SK-N-MC (cell line): ENCODE data around the gene MICU1.

ENCODE experiments used
- DNase-seq: peaks from one replicate; pipeline ENCODE4 v3.0.0-alpha.2; 2011; ENCODE audit warnings: low read depth, low spot score
- H3K27ac ChIP-seq: fragments of 200-600 bp; sonication (generic); 2 replicates; pipeline ENCODE4 v1.5.1; 2016; ENCODE audit warnings: mixed run types
- H3K36me3 ChIP-seq: fragments of 200-600 bp; sonication (generic); 2 replicates; pipeline ENCODE4 v1.6.1; 2017; ENCODE audit warnings: antibody characterized with exemption, low read length, mixed read lengths; ENCODE audit not compliant: insufficient read depth
- H3K4me3 ChIP-seq: fragments of 200-600 bp; sonication (generic); 2 replicates; pipeline ENCODE4 v1.5.1; 2016
- H3K9ac ChIP-seq: fragments of 200-600 bp; sonication (generic); 2 replicates; pipeline ENCODE4 v1.8.0; 2017; ENCODE audit warnings: mixed run types, mixed read lengths; ENCODE audit not compliant: insufficient read length
- H3K9me3 ChIP-seq: fragments of 200-600 bp; sonication (generic); 2 replicates; pipeline ENCODE4 v1.6.1; 2017; ENCODE audit warnings: low read depth, mild to moderate bottlenecking, antibody characterized with exemption, low read length, moderate library complexity, mixed read lengths
- EZH2 ChIP-seq: fragments of 200-600 bp; sonication (generic); IDR thresholded peaks from one replicate; pipeline ENCODE4 v1.6.1; 2017; ENCODE audit warnings: antibody characterized with exemption
- FOXP2 ChIP-seq: optimal IDR thresholded peaks from 2 replicates; pipeline ENCODE3; 2011; ENCODE audit warnings: mild to moderate bottlenecking, moderate library complexity; ENCODE audit not compliant: insufficient read depth; ENCODE audit errors: extremely low read length, control extremely low read depth
- POLR2AphosphoS5 ChIP-seq: IDR thresholded peaks from 2 replicates; pipeline ENCODE4 v1.6.1; 2012; ENCODE audit warnings: mild to moderate bottlenecking, low read depth, low read length, borderline replicate concordance

MICU1 gene

GRCh38 chr10:72334825-72335393 is 291.0 kb downstream of the MICU1 start:
- H3K4me3 ChIP-seq = no peak overlapping the region
- H3K9ac ChIP-seq = no peak overlapping the region
- H3K9me3 ChIP-seq = no peaks in the 10 kb centered on the region
- TF ChIP-seq POLR2AphosphoS5 (no peak), FOXP2 (no peak), EZH2 (no peak)
- H3K27ac ChIP-seq = no peak overlapping the region
- no peak for DNase-seq
- peaks cover 4% of the 10 kb centered on the region; the same call in 1 of the 2 replicates for H3K36me3 ChIP-seq

GRCh38 chr10:72334196-72334824 is 291.6 kb downstream of the MICU1 start:
- Histone ChIP-seq H3K4me3 (no peak overlapping the region), H3K36me3 (peaks cover 4% of the 10 kb centered on the region; the same call in 1 of the 2 replicates)
- DNase-seq = no peak

GRCh38 chr10:72333112-72334015 is 292.5 kb downstream of the MICU1 start:
- Histone ChIP-seq H3K4me3 (no peak overlapping the region), H3K9ac (no peak overlapping the region), H3K36me3 (peaks cover 4% of the 10 kb centered on the region; the same call in 1 of the 2 replicates), H3K27ac (peak overlapping the region; percentile 31; the same call in 1 of the 2 replicates), H3K9me3 (no peaks in the 10 kb centered on the region)
- TF ChIP-seq FOXP2 (no peak), EZH2 (no peak), POLR2AphosphoS5 (no peak)
- no peak for DNase-seq

More at GRCh38 chr10:72334196-72334824, 291.6 kb downstream of the MICU1 start:
- no peak for TF ChIP-seq POLR2AphosphoS5
- TF ChIP-seq FOXP2 = no peak
- TF ChIP-seq EZH2 = no peak
- H3K9ac ChIP-seq = no peak overlapping the region
- no peak overlapping the region for H3K27ac ChIP-seq
- H3K9me3 ChIP-seq = no peaks in the 10 kb centered on the region

- DNase-seq = no peak
- Histone ChIP-seq H3K4me3 (no peak overlapping the region), H3K9me3 (no peaks in the 10 kb centered on the region), H3K9ac (no peak overlapping the region), H3K36me3 (peaks cover 1% of the 10 kb centered on the region; the same call in 1 of the 2 replicates), H3K27ac (peak overlapping the region; percentile 31; the same call in 1 of the 2 replicates)
- TF ChIP-seq EZH2 (no peak), POLR2AphosphoS5 (no peak), FOXP2 (no peak)
Measured at GRCh38 chr10:72332423-72333111, 293.3 kb downstream of the MICU1 start.

- Histone ChIP-seq H3K36me3 (no peaks in the 10 kb centered on the region; the same call in 1 of the 2 replicates), H3K9me3 (no peaks in the 10 kb centered on the region), H3K4me3 (no peak overlapping the region), H3K9ac (no peak overlapping the region), H3K27ac (no peak overlapping the region)
- DNase-seq = no peak
- TF ChIP-seq EZH2 = no peak
- TF ChIP-seq POLR2AphosphoS5 = peak; percentile 47
Measured at GRCh38 chr10:72331575-72332422, 294.1 kb downstream of the MICU1 start.

- Histone ChIP-seq H3K27ac (no peak overlapping the region), H3K9ac (no peak overlapping the region), H3K4me3 (no peak overlapping the region), H3K36me3 (no peaks in the 10 kb centered on the region), H3K9me3 (no peaks in the 10 kb centered on the region)
- TF ChIP-seq EZH2 = no peak
- no peak for TF ChIP-seq FOXP2
- no peak for TF ChIP-seq POLR2AphosphoS5
- no peak for DNase-seq
Measured at GRCh38 chr10:72330069-72330426, 295.8 kb downstream of the MICU1 start.

- no peaks in the 10 kb centered on the region for H3K9me3 ChIP-seq
- no peak for DNase-seq
- no peaks in the 10 kb centered on the region for H3K36me3 ChIP-seq
- no peak overlapping the region for H3K4me3 ChIP-seq
- H3K9ac ChIP-seq = no peak overlapping the region
- H3K27ac ChIP-seq = no peak overlapping the region
- TF ChIP-seq POLR2AphosphoS5 = no peak
Measured at GRCh38 chr10:72329290-72330068, 296.4 kb downstream of the MICU1 start.

GRCh38 chr10:72328829-72329204 is 297.1 kb downstream of the MICU1 start:
- DNase-seq = no peak
- H3K9me3 ChIP-seq = no peaks in the 10 kb centered on the region
- no peak overlapping the region for H3K27ac ChIP-seq
- H3K4me3 ChIP-seq = no peak overlapping the region
- no peaks in the 10 kb centered on the region for H3K36me3 ChIP-seq
- H3K9ac ChIP-seq = no peak overlapping the region
- TF ChIP-seq FOXP2 = no peak
- no peak for TF ChIP-seq EZH2
- TF ChIP-seq POLR2AphosphoS5 = no peak
